ENCODE results near the gene ROCK2. TPM values are rescaled to one million over a fixed set of nuclear protein-coding genes. Genes with fewer than 3 reads are reported as not detected.

ROCK2 gene
- total RNA-seq, 1 donor from 2014 or later, result 45.4 TPM

- H3K36me3 Mint-ChIP-seq, result no peaks in the 10 kb centered on the region
- no peak overlapping the region for H3K4me3 Mint-ChIP-seq
- DNase-seq (ENCODE audit: low spot score in 2 of 2, unreplicated experiment in 2 of 2), result no peak
- H3K27me3 Mint-ChIP-seq (ENCODE audit: low read depth), result peaks cover 43% of the 10 kb centered on the region
- TF ChIP-seq, protein P1, sequence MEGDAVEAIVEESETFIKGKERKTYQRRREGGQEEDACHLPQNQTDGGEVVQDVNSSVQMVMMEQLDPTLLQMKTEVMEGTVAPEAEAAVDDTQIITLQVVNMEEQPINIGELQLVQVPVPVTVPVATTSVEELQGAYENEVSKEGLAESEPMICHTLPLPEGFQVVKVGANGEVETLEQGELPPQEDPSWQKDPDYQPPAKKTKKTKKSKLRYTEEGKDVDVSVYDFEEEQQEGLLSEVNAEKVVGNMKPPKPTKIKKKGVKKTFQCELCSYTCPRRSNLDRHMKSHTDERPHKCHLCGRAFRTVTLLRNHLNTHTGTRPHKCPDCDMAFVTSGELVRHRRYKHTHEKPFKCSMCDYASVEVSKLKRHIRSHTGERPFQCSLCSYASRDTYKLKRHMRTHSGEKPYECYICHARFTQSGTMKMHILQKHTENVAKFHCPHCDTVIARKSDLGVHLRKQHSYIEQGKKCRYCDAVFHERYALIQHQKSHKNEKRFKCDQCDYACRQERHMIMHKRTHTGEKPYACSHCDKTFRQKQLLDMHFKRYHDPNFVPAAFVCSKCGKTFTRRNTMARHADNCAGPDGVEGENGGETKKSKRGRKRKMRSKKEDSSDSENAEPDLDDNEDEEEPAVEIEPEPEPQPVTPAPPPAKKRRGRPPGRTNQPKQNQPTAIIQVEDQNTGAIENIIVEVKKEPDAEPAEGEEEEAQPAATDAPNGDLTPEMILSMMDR (IDR thresholded peaks at IDR 0.05; ENCODE audit: unreplicated experiment), result no peak
- H3K4me1 Mint-ChIP-seq, result peaks cover 5% of the 10 kb centered on the region
- H3K9me3 Mint-ChIP-seq, result no peaks in the 10 kb centered on the region
- no peak overlapping the region for H3K27ac Mint-ChIP-seq
Observed at GRCh38 chr2:11152591-11152990, 191.8 kb downstream of the ROCK2 start.

- H3K27me3 Mint-ChIP-seq (ENCODE audit: low read depth), result peaks cover 28% of the 10 kb centered on the region
- no peaks in the 10 kb centered on the region for H3K9me3 Mint-ChIP-seq
- H3K4me1 Mint-ChIP-seq, result peaks cover 4% of the 10 kb centered on the region
- H3K27ac Mint-ChIP-seq, result no peak overlapping the region
- no peaks in the 10 kb centered on the region for H3K36me3 Mint-ChIP-seq
- TF ChIP-seq, protein P1 (IDR thresholded peaks at IDR 0.05; ENCODE audit: unreplicated experiment), result no peak
- no peak for DNase-seq (ENCODE audit: low spot score in 2 of 2, unreplicated experiment in 2 of 2)
- H3K4me3 Mint-ChIP-seq, result no peak overlapping the region
Observed at GRCh38 chr2:11147263-11147662, 197.2 kb downstream of the ROCK2 start.

DNA sequence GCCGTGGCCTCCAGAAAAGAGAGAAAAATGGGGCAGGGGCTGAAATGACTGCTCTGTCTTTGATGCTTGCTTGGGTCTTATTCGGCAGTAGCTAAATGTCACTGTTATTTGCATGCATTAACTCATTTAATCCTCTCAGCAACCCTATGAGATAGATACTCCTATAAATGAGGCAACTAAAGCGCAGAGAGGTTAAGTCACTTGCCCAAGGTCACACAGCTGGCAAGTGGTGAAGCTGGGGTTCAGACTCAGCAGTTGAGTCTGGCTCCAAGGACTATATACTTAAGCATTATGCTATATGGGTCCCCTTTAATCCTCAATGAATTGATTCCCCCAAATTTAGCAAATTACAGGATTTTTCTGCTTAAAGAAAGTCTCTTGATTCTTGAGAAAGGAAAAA is 198.4 kb downstream of the ROCK2 start:
- H3K4me3 Mint-ChIP-seq, result no peak overlapping the region
- H3K27ac Mint-ChIP-seq, result no peak overlapping the region
- no peak for DNase-seq (ENCODE audit: low spot score in 2 of 2, unreplicated experiment in 2 of 2)
- H3K27me3 Mint-ChIP-seq (ENCODE audit: low read depth), result peaks cover 18% of the 10 kb centered on the region
- TF ChIP-seq, protein P1 (IDR thresholded peaks at IDR 0.05; ENCODE audit: unreplicated experiment), result no peak
- H3K4me1 Mint-ChIP-seq, result peaks cover 4% of the 10 kb centered on the region
- H3K36me3 Mint-ChIP-seq, result no peaks in the 10 kb centered on the region
- no peaks in the 10 kb centered on the region for H3K9me3 Mint-ChIP-seq

DNA sequence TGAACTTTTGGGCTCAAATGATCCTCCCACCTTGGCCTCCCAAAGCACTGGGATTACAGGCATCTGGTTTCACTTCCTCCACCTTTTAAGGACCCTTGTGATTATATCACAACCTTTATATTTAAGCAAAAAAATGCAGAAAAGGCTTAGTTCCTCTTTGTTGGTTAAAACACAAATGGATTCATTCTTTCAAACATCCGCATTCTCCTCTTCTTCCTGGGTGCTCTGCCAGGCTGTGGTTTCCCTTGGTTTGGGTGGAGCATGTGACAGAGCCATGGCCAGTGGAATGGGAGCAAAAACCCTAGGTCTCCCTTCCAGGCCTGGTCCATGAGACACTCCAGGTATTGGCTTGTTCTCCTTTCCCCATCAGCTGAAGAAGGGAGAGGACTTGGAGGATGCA is 199.1 kb downstream of the ROCK2 start:
- no peak overlapping the region for H3K4me3 Mint-ChIP-seq
- no peaks in the 10 kb centered on the region for H3K36me3 Mint-ChIP-seq
- H3K9me3 Mint-ChIP-seq, result no peaks in the 10 kb centered on the region
- no peak for DNase-seq (ENCODE audit: low spot score in 2 of 2, unreplicated experiment in 2 of 2)
- TF ChIP-seq, protein P1 (IDR thresholded peaks at IDR 0.05; ENCODE audit: unreplicated experiment), result no peak
- peaks cover 4% of the 10 kb centered on the region for H3K4me1 Mint-ChIP-seq
- H3K27me3 Mint-ChIP-seq (ENCODE audit: low read depth), result peaks cover 22% of the 10 kb centered on the region
- no peak overlapping the region for H3K27ac Mint-ChIP-seq

DNA sequence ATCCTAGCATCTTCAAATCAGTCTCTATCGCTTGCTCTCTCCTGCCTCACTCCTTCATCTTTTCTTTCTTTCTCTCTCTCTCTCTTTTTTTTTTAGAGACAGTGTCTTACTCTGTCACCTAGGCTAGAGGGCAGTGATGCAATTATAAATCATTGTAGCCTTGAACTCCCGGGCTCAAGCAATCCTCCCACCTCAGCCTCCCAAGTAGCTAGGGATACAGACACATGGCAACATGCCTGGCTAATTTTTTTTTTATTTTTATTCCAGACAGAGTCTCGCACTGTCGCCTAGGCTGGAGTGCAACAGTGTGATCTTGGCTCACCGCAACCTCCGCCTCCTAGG is 199.7 kb downstream of the ROCK2 start:
- Mint-ChIP-seq H3K27ac (no peak overlapping the region), H3K27me3 (ENCODE audit: low read depth) (peaks cover 22% of the 10 kb centered on the region), H3K36me3 (no peaks in the 10 kb centered on the region), H3K9me3 (no peaks in the 10 kb centered on the region), H3K4me3 (no peak overlapping the region), H3K4me1 (peaks cover 4% of the 10 kb centered on the region)
- DNase-seq (ENCODE audit: low spot score in 2 of 2, unreplicated experiment in 2 of 2), result no peak
- TF ChIP-seq, protein P1 (IDR thresholded peaks at IDR 0.05; ENCODE audit: unreplicated experiment), result no peak

DNA sequence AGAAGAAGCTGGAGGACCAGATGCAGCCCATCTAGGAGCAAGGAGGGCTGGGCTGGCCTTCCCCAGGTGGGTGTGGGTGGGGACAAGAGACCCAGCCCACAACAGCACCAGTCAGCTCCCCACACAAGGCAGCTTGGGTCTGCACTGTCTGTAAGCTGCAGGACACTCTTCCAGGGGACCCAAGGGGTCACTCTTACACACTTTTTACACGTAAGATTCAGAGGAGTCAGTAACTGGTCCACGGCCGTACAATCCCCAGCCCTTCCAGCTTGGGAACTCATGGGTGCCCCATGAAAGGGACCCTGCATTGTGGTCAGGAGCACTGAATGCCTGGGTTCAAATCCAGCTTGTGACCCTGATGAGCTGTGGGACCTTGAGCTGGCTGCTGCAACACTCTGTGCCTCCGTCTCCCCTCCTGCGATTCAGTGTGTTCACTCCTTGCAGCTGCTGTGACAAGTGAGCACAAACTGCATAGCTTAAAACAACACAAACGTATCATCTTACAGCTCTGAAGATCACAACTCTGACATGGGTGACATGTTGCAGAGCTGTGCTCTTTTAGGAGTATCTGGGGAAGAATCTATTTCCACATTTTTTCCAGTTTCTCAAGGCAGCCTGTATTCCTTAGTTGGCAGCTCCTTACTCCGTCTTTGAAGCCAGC is 200.2 kb downstream of the ROCK2 start:
- H3K36me3 Mint-ChIP-seq, result no peaks in the 10 kb centered on the region
- no peak overlapping the region for H3K27ac Mint-ChIP-seq
- TF ChIP-seq, protein P1 (IDR thresholded peaks at IDR 0.05; ENCODE audit: unreplicated experiment), result no peak
- peaks cover 4% of the 10 kb centered on the region for H3K4me1 Mint-ChIP-seq
- DNase-seq (ENCODE audit: low spot score in 2 of 2, unreplicated experiment in 2 of 2), result no peak
- H3K9me3 Mint-ChIP-seq, result no peaks in the 10 kb centered on the region
- peaks cover 22% of the 10 kb centered on the region for H3K27me3 Mint-ChIP-seq (ENCODE audit: low read depth)
- H3K4me3 Mint-ChIP-seq, result no peak overlapping the region

All from mesothelial cell of epicardium (in vitro differentiated cells).